HFFc6 (cell line): ENCODE results near the gene SPTAN1. TPM values are rescaled to one million over a fixed set of nuclear protein-coding genes. Genes with fewer than 3 reads are reported as not detected.
"Not testable (repeated sequence)": the region's sequence is repeated elsewhere in the genome, so short reads cannot be mapped to it uniquely, and the experiment has no call there.

Source experiments
- DNase-seq: peaks from one replicate; pipeline ENCODE4 v3.0.0-alpha.2; 2018
- H3K27ac Mint-ChIP-seq: 2 replicates; pipeline ENCODE4 v1.8.0; 2020; ENCODE audit warnings: mild to moderate bottlenecking, mixed read lengths
- H3K27me3 Mint-ChIP-seq: 2 replicates; pipeline ENCODE4 v1.8.0; 2021; ENCODE audit warnings: mild to moderate bottlenecking, moderate library complexity, mixed read lengths; ENCODE audit not compliant: insufficient read depth
- H3K36me3 Mint-ChIP-seq: 2 replicates; pipeline ENCODE4 v1.8.0; 2021; ENCODE audit warnings: low read depth, mixed read lengths
- H3K4me1 Mint-ChIP-seq: 2 replicates; pipeline ENCODE4 v1.8.0; 2020; ENCODE audit warnings: low read depth, mixed read lengths
- H3K4me3 Mint-ChIP-seq: 2 replicates; pipeline ENCODE4 v1.8.0; 2020; ENCODE audit warnings: mild to moderate bottlenecking, moderate library complexity, mixed read lengths
- H3K9me3 Mint-ChIP-seq: 2 replicates; pipeline ENCODE4 v1.8.0; 2020; ENCODE audit warnings: mild to moderate bottlenecking, mixed read lengths
- total RNA-seq, 6 experiments: library from RNA; stranded (reverse); fragmentation: NEBNext Ultra II Directional; extraction: Animal tissue kit (Norgen Biotek cat#: 25700); gene quantifications; 2 replicates in 1 of 6; 3 replicates in 5 of 6; pipeline ENCODE4 v1.2.3, GENCODE V29; 2021
- TF ChIP-seq, protein P1 (sequence below): fragments of 200-600 bp; sonication (generic); IDR thresholded peaks from 2 replicates; pipeline ENCODE4 v1.5.0; 2021; ENCODE audit warnings: antibody characterized with exemption, mild to moderate bottlenecking

The SPTAN1 gene
- total RNA-seq, 6 experiments from 2014 or later: 316 to 368 (median 327) TPM

DNA sequence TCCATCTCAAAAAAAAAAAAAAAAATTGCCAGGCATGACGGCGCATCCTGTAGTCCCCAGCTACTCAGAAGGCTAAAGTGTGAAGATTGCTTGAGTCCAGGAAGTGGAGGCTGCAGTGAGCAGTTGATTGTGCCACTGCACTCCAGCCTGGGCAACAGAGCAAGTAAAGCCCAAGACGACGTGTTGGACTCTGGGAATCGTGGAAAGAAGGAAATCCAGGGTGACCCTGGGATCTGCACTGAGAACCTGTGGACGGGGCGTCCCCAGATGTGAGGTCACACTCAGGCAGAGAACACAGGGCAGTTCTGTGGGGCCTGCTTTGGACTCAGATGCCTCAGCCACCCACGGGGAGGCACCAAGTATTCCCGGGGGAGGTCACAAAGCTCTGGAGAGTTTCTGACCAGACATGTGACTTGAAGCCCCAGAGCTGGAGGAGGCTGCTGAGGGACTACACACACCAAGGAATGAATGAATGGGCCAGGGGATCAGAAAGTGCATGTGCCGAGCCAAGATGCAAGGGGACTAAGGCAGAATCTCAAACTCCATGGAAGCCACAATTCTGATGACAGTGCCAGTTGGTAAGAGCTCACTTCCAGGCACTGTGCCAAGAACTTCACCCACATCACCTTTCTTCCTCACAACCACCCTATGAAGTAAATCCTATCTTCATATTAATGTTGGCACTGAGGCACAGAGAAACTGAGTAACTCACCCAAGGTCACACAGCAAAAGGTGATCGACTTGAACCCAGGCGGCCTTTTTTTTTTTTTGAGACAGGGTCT is 91.3 kb downstream of the SPTAN1 start:
- H3K27me3 Mint-ChIP-seq: no peaks in the 10 kb centered on the region; the same call in 1 of the 2 replicates
- H3K9me3 Mint-ChIP-seq: no peaks in the 10 kb centered on the region
- TF ChIP-seq, protein P1, sequence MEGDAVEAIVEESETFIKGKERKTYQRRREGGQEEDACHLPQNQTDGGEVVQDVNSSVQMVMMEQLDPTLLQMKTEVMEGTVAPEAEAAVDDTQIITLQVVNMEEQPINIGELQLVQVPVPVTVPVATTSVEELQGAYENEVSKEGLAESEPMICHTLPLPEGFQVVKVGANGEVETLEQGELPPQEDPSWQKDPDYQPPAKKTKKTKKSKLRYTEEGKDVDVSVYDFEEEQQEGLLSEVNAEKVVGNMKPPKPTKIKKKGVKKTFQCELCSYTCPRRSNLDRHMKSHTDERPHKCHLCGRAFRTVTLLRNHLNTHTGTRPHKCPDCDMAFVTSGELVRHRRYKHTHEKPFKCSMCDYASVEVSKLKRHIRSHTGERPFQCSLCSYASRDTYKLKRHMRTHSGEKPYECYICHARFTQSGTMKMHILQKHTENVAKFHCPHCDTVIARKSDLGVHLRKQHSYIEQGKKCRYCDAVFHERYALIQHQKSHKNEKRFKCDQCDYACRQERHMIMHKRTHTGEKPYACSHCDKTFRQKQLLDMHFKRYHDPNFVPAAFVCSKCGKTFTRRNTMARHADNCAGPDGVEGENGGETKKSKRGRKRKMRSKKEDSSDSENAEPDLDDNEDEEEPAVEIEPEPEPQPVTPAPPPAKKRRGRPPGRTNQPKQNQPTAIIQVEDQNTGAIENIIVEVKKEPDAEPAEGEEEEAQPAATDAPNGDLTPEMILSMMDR: no peak
- H3K4me1 Mint-ChIP-seq: peaks cover 12% of the 10 kb centered on the region
- no peak for DNase-seq
- H3K27ac Mint-ChIP-seq: no peak overlapping the region; the same call in 1 of the 2 replicates
- no peak overlapping the region for H3K4me3 Mint-ChIP-seq
- H3K36me3 Mint-ChIP-seq: no peaks in the 10 kb centered on the region

DNA sequence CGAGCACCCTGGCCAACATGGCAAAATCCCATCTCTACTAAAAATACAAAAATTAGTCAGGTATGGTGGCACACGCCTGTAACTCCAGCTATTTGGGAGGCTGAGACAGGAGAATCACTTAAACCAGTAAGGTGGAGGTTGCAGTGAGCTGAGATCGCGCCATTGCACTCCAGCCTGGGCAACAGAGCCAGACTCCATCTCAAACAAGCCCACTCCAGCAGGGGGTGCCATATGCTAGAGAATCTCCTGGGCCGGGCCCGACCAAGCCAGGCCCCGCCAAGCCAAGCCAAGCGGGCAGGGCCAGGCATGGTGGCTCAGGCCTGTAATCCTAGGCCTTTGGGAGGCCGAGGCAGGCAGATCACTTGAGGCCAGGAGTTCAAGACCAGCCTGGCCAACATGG is 95.8 kb downstream of the SPTAN1 start:
- H3K4me1 Mint-ChIP-seq, H3K4me3 Mint-ChIP-seq: not testable (repeated sequence)
- DNase-seq: peak; percentile 27

DNA sequence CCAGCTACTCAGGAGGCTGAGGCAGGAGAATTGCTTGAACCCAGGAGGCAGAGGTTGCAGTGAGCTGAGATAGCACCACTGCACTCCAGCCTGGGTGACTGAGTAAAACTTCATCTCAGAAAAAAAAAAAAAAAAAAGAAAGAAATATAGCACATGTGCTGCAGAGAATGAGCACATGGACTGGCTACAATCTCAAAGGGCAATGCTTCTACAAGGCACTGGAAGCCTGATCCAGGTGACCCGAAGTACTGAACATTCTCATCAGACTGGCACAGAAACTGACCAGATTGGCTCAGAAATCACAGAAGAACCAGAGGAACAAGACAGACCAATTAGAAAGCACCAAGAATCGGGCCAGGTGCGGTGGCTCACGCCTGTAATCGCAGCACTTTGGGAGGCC is 99.4 kb downstream of the SPTAN1 start:
- peaks cover 10% of the 10 kb centered on the region for H3K4me1 Mint-ChIP-seq
- no peaks in the 10 kb centered on the region for H3K36me3 Mint-ChIP-seq
- H3K9me3 Mint-ChIP-seq: no peaks in the 10 kb centered on the region
- H3K4me3 Mint-ChIP-seq: no peak overlapping the region
- DNase-seq: no peak
- TF ChIP-seq, protein P1: no peak
- H3K27me3 Mint-ChIP-seq: no peaks in the 10 kb centered on the region
- no peak overlapping the region for H3K27ac Mint-ChIP-seq

More for the DNA sequence above, 95.8 kb downstream of the SPTAN1 start:
- TF ChIP-seq, protein P1: peak; percentile 72
- H3K27me3 Mint-ChIP-seq, H3K9me3 Mint-ChIP-seq, H3K36me3 Mint-ChIP-seq, H3K27ac Mint-ChIP-seq: not testable (repeated sequence)

DNA sequence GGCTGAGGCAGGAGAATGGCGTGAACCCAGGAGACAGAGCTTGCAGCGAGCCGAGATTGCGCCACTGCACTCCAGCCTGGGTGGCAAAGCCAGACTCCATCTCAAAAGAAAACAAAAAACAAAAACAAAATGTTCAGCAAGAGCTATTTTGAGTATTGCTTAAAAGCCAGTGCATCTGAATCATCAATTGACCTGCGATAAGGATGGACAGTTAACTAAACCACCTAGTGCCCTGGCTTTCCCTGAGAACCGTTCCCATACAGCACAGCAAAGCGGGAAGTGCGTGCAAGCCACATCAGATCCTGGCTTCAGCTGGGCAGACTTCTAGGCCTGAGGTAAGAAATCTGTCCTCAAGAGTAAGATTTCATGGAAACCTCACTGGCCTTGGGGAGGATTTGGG is 101.5 kb downstream of the SPTAN1 start:
- H3K4me3 Mint-ChIP-seq: no peak overlapping the region

DNA sequence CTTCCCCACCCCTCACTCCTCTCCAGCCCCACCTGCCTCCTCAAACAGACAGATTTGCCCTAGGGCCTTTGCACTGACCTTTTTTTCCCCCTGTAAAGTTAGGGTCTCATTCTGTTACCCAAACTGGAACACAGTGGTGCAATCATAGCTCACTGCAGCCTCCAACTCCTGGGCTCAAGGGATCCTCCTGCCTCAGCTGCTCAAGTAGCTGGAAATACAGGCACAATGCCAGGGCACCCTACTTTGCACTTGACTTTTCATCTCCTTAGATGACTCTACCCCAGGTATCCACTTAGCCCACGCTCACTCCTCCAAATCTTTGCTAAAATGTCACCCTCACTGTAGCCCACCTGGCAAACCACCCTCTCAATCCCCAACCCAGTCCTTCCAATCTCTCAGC is 102.1 kb downstream of the SPTAN1 start:
- no peak for DNase-seq
- H3K27me3 Mint-ChIP-seq: no peaks in the 10 kb centered on the region
- peaks cover 16% of the 10 kb centered on the region for H3K4me1 Mint-ChIP-seq
- H3K4me3 Mint-ChIP-seq: peak overlapping the region; percentile 37
- H3K36me3 Mint-ChIP-seq: 0 out of 2 replicates have a peak, but pooled peaks cover 4% of the 10 kb centered on the region
- H3K27ac Mint-ChIP-seq: no peak overlapping the region
- TF ChIP-seq, protein P1: no peak
- H3K9me3 Mint-ChIP-seq: no peaks in the 10 kb centered on the region

More for the DNA sequence above, 101.5 kb downstream of the SPTAN1 start:
- H3K36me3 Mint-ChIP-seq: 0 out of 2 replicates have a peak, but pooled peaks cover 4% of the 10 kb centered on the region
- DNase-seq: no peak
- no peaks in the 10 kb centered on the region for H3K27me3 Mint-ChIP-seq
- TF ChIP-seq, protein P1: no peak
- H3K9me3 Mint-ChIP-seq: no peaks in the 10 kb centered on the region
- H3K27ac Mint-ChIP-seq: no peak overlapping the region
- H3K4me1 Mint-ChIP-seq: peaks cover 16% of the 10 kb centered on the region
